Hepatocyte (in vitro differentiated cells): ENCODE measurements around the gene PIK3R4. TPM values are rescaled to one million over a fixed set of nuclear protein-coding genes. Genes with fewer than 3 reads are reported as not detected.
A peak's percentile ranks its signal among the peaks of the same experiment; 100 is the strongest.

Experiments used
- DNase-seq: peaks from one replicate; pipeline ENCODE4 v3.0.0-alpha.2; 2016; ENCODE audit warnings: low spot score
- H2AFZ ChIP-seq: fragments of 200-600 bp; sonication (generic); 2 replicates; pipeline ENCODE4 v1.6.0; 2016; ENCODE audit warnings: antibody characterized with exemption, mild to moderate bottlenecking
- H3K27ac ChIP-seq: fragments of 200-600 bp; sonication (generic); 2 replicates; pipeline ENCODE4 v1.5.1; 2016; ENCODE audit warnings: mild to moderate bottlenecking
- H3K27me3 ChIP-seq: fragments of 200-600 bp; sonication (generic); 2 replicates; pipeline ENCODE4 v1.6.1; 2016
- H3K36me3 ChIP-seq: fragments of 200-600 bp; sonication (generic); replicated peaks from 2 replicates; pipeline ENCODE4 v1.5.1; 2016; ENCODE audit warnings: low read depth; ENCODE audit not compliant: insufficient read depth
- H3K4me1 ChIP-seq: fragments of 200-600 bp; sonication (generic); 2 replicates; pipeline ENCODE4 v1.5.1; 2016; ENCODE audit warnings: mild to moderate bottlenecking, moderate library complexity; ENCODE audit not compliant: insufficient read depth
- H3K4me2 ChIP-seq: fragments of 200-600 bp; sonication (generic); 2 replicates; pipeline ENCODE4 v1.6.0; 2016
- H3K4me3 ChIP-seq: fragments of 200-600 bp; sonication (generic); 2 replicates; pipeline ENCODE4 v1.5.1; 2016; ENCODE audit warnings: mild to moderate bottlenecking
- H3K79me2 ChIP-seq: fragments of 200-600 bp; sonication (generic); 2 replicates; pipeline ENCODE4 v1.6.0; 2017; ENCODE audit warnings: mild to moderate bottlenecking
- H3K9me2 ChIP-seq: fragments of 200-600 bp; sonication (generic); replicated peaks from 2 replicates; pipeline ENCODE4 v1.6.0; 2017; ENCODE audit warnings: mild to moderate bottlenecking; ENCODE audit not compliant: insufficient read depth
- H3K9me3 ChIP-seq: fragments of 200-600 bp; sonication (generic); 2 replicates; pipeline ENCODE4 v1.5.1; 2016; ENCODE audit warnings: low read depth, mild to moderate bottlenecking
- H4K20me1 ChIP-seq: fragments of 200-600 bp; sonication (generic); 2 replicates; pipeline ENCODE4 v1.6.0; 2016; ENCODE audit warnings: mild to moderate bottlenecking; ENCODE audit not compliant: insufficient read depth, poor library complexity, severe bottlenecking
- EZH2 ChIP-seq: fragments of 200-600 bp; sonication (generic); IDR thresholded peaks from 2 replicates; pipeline ENCODE4 v1.6.1; 2016; ENCODE audit warnings: antibody characterized with exemption, mild to moderate bottlenecking, borderline replicate concordance
- EZH2phosphoT487 ChIP-seq: fragments of 200-600 bp; sonication (generic); IDR thresholded peaks from one replicate; pipeline ENCODE4 v1.6.1; 2018; ENCODE audit warnings: antibody characterized with exemption, mild to moderate bottlenecking, low read depth, moderate library complexity; ENCODE audit not compliant: unreplicated experiment, severe bottlenecking
- WGBS: methylation state at CpG from one replicate; pipeline ENCODE4 v1.1.6; 2016; ENCODE audit warnings: low lambda C conversion rate; ENCODE audit errors: missing lambda C conversion rate; 5-methylcytosine and 5-hydroxymethylcytosine counted together
- polyA plus RNA-seq: library from polyadenylated mRNA; unstranded; fragments of >200 nt; fragmentation: Nextera tagmentation; extraction: Ambion mirVana; gene quantifications from 2 replicates; pipeline ENCODE4 v1.2.1, GENCODE V29; 2016
- total RNA-seq: library from RNA; depleted of rRNA; stranded (reverse); fragments of >200 nt; gene quantifications from 2 replicates; pipeline ENCODE4 v1.2.3, GENCODE V29; 2014
- TF ChIP-seq, protein P1 (sequence below): fragments of 200-600 bp; sonication (generic); IDR thresholded peaks from 2 replicates; pipeline ENCODE4 v1.5.1; 2016; ENCODE audit warnings: antibody characterized with exemption, mild to moderate bottlenecking; ENCODE audit not compliant: poor library complexity

The PIK3R4 gene
- total and polyA plus RNA-seq, 2 experiments from 2014 or later, result 17.1 to 33.3 TPM

DNA sequence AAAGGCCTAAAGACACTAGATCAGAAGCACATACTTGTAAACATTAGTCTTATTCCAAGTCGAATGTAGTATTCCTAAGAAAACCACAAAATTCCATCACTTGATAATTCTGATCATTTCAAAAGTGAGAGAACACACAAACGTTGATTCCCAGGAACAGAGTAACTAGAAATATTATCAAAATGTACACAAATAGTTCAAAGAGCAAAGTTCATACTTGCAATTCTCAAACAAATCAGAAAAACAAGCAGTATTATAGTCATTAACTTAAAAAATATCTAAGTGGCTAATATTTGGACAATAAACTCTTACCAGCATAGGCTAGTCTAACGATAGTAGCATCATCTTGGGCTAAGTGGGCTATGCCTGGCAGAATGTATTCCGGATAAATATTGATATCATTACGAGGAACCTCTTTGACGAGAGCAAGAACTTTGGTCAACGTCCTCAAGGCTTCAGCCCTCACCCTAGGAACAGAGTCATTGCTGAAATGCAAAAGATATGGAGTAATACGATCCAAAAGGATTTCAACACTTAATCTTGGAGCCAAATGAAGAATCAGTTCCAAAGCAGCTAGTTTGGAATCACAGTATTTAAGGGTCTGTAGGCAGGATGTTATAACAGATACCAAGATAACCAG lies 13.3 kb downstream of the PIK3R4 start:
- Histone ChIP-seq H3K27me3 (no peaks in the 10 kb centered on the region), H3K9me2 (no peaks in the 10 kb centered on the region), H3K9me3 (no peaks in the 10 kb centered on the region), H2AFZ (no peak overlapping the region), H3K79me2 (peaks cover 32% of the 10 kb centered on the region), H4K20me1 (no peaks in the 10 kb centered on the region), H3K36me3 (no peaks in the 10 kb centered on the region), H3K4me2 (peak overlapping the region; percentile 59), H3K4me1 (peaks cover 6% of the 10 kb centered on the region), H3K4me3 (no peak overlapping the region), H3K27ac (peak overlapping the region; percentile 42)
- DNase-seq, result no peak
- WGBS, result 70% methylated on average over 8 of the region's 8 CpGs
- TF ChIP-seq EZH2 (no peak), EZH2phosphoT487 (no peak)
- TF ChIP-seq, protein P1, sequence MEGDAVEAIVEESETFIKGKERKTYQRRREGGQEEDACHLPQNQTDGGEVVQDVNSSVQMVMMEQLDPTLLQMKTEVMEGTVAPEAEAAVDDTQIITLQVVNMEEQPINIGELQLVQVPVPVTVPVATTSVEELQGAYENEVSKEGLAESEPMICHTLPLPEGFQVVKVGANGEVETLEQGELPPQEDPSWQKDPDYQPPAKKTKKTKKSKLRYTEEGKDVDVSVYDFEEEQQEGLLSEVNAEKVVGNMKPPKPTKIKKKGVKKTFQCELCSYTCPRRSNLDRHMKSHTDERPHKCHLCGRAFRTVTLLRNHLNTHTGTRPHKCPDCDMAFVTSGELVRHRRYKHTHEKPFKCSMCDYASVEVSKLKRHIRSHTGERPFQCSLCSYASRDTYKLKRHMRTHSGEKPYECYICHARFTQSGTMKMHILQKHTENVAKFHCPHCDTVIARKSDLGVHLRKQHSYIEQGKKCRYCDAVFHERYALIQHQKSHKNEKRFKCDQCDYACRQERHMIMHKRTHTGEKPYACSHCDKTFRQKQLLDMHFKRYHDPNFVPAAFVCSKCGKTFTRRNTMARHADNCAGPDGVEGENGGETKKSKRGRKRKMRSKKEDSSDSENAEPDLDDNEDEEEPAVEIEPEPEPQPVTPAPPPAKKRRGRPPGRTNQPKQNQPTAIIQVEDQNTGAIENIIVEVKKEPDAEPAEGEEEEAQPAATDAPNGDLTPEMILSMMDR, result no peak

DNA sequence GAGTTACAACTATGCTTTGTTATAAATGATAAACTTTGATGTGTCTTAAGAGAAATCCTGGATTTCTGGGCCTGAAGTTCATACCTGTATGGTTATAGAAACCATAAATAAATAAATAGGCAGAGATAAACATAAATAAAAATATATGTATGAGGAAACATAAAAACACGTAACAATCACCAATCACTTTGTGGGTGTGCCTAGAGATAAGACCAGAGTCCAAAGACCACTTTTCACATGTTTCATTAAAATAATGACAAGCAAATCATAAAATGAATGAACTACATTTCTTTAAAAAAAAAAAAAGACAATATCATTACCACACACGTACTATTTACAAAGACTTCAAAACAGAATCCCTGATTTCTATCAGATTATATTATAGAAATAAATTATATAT lies 14.1 kb downstream of the PIK3R4 start:
- TF ChIP-seq, protein P1, result no peak
- TF ChIP-seq EZH2phosphoT487 (no peak), EZH2 (no peak)
- Histone ChIP-seq H3K4me2 (peak overlapping the region; percentile 59), H3K4me3 (no peak overlapping the region), H3K79me2 (peaks cover 23% of the 10 kb centered on the region), H3K27me3 (no peaks in the 10 kb centered on the region), H3K9me2 (no peaks in the 10 kb centered on the region), H4K20me1 (no peaks in the 10 kb centered on the region), H3K9me3 (no peaks in the 10 kb centered on the region), H3K4me1 (peaks cover 6% of the 10 kb centered on the region), H3K27ac (no peak overlapping the region), H2AFZ (no peak overlapping the region), H3K36me3 (no peaks in the 10 kb centered on the region)
- 91% methylated on average over 2 of the region's 2 CpGs for WGBS
- no peak for DNase-seq

DNA sequence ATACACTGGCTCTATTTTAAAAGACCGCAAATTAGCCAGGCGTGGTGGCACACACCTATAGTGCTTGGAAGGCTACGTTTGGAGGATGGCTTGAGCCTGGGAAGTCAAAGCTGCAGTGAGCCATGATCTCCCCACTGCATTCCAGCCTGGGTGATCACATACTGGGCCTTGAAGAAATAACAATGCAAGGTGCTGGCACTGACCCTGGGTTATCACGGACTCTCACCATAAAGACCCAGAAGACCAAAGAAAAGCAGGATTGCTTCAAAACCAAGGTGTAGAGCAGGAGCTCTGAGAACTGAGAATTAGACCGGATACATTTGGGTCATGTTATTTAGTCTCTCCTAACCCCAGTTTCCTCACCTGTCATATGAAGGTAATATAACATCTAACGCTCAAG lies 14.8 kb downstream of the PIK3R4 start:
- no peak overlapping the region for H3K4me2 ChIP-seq
- H3K4me1 ChIP-seq, result peaks cover 6% of the 10 kb centered on the region
- 98% methylated on average over 6 of the region's 6 CpGs for WGBS
- TF ChIP-seq EZH2phosphoT487 (no peak), EZH2 (no peak)
- TF ChIP-seq, protein P1, result no peak
- no peaks in the 10 kb centered on the region for H4K20me1 ChIP-seq
- no peak overlapping the region for H3K27ac ChIP-seq
- no peak for DNase-seq
- peaks cover 16% of the 10 kb centered on the region for H3K79me2 ChIP-seq
- no peaks in the 10 kb centered on the region for H3K9me2 ChIP-seq
- H3K27me3 ChIP-seq, result no peaks in the 10 kb centered on the region
- H3K9me3 ChIP-seq, result no peaks in the 10 kb centered on the region
- no peak overlapping the region for H3K4me3 ChIP-seq
- H2AFZ ChIP-seq, result no peak overlapping the region
- H3K36me3 ChIP-seq, result no peaks in the 10 kb centered on the region
